Activated CD4-positive, CD25-positive, alpha-beta regulatory T cell (primary cell): ENCODE data around the gene ZNF837.
A peak's percentile ranks its signal among the peaks of the same experiment; 100 is the strongest.

ENCODE experiments used
- DNase-seq, 4 experiments: peaks; one replicate each; lab custom pipeline; 2025; lab: John Stamatoyannopoulos, UW

Gene ZNF837

DNA sequence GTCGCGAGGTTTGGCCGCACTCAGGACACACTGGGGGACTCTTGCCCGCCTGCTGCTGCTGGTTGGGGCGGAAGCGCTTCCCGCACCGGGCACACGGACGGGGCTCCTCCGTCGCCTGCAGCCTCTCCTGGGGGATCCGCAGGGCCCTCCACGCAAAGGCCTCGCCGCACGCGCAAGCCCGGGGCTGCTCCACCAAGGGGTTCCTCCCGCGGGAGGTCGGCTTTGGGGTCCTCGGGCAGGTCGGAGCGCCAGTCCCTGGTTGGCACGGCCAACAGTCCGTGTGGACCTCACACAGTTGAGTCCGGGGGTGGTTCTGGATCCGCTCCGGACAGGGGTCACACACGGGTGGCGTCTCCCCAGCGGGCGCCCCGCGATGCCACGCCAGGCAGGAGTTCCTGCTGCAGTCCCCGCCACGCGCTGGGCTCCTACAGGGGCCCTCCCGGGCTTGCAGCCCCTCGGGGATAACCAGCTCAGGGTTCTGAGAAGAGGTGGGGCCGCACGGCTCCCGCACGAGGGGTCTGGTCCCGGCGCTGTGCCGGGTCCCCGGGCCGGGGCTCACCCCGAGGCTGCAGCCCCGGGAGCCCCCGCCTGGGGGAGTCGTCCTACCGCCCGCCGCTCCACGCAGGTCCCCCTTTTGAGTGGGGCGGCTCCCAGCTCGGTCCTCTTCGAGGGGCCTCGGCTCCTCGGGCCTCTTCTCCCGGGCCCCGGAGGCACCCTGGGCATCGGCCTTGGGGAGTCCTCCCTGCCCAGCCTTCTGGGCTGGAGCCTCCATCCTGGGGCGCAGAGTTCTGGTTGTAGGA is 12.1 kb downstream of the ZNF837 start:
- DNase-seq: no peak

DNA sequence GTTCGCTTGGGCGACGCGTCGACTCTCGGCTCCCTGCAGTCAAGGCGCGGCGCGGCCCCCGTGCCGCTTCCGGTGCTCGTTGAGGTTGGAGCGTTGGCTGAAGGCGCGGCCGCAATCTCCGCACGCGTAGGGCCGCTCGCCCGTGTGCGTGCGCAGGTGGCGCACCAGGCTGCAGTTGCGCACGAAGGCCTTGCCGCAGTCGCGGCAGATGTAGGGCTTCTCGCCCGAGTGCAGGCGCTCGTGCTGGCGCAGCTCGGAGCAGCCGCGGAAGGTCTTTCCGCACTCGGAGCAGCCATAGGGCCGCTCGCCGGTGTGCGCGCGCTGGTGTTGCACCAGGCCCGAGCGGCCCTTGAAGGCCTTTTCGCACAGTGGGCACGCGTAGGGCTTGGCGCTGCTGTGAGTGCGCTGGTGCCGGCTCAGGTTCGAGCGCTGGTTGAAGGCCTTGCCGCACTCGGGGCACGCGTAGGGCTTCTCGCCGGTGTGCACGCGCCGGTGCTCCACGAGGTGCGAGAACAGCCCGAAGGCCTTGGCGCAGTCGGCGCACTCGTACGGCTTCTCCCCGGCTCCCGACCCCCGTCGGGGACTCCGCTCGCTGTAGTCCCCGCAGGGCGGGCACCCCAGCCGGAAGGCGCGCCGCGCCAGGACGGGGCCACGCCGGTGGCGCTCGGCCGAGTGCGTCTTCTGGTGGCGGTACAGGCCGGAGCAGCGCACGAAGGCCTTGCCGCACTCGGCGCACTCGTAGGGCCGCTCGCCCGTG is 13.0 kb downstream of the ZNF837 start:
- DNase-seq: no peak

- DNase-seq: no peak
Observed at GRCh38 chr19:58366585-58367430, 14.0 kb downstream of the ZNF837 start.

DNA sequence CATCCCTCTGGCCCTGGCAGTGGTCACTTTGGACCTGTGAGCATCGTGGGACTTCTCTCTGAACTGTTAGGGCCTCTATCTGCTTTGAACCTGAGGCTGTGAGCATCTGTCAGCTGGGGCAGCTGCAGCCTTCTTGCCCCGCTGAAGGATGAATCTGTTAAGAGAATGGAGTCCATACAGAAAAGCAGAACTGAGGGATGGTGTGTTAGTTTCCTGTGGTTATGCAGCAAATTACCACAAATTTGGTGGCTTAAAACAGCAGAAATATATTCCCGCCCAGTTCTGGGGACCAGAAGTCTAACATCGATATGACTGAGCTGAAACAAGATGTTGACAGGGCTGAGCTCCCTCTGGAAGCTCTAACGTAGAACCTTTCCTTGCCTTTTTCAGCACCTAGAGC is 16.7 kb downstream of the ZNF837 start:
- DNase-seq: no peak

- peak; percentile 89 to 95 (median 94) for DNase-seq
Observed at GRCh38 chr19:58362272-58362994, 18.4 kb downstream of the ZNF837 start, which contains the start of gene ZNF497. ZNF497 (minus strand) TSS chr19:58362751; CDS start chr19:58357635, 5,116 bp downstream.

DNA sequence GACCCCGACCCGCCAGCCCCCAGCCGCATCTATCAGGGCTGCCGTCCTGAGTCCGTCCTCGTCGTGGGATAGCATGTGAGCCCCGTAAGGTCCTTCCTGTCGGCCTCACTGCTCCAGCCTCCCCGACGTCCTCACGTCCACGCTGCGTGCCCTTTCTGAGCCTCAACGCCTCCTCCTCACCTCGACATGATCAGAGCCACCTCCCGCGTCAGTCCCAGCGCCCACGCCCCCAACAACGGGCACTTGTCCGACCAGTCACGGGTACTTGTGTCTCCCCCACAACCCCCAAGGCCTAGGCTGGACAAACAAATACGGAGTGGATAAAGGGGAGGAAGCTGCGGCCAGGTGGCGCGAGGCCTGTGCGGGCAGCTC is 18.9 kb downstream of the ZNF837 start:
- DNase-seq: no peak

DNA sequence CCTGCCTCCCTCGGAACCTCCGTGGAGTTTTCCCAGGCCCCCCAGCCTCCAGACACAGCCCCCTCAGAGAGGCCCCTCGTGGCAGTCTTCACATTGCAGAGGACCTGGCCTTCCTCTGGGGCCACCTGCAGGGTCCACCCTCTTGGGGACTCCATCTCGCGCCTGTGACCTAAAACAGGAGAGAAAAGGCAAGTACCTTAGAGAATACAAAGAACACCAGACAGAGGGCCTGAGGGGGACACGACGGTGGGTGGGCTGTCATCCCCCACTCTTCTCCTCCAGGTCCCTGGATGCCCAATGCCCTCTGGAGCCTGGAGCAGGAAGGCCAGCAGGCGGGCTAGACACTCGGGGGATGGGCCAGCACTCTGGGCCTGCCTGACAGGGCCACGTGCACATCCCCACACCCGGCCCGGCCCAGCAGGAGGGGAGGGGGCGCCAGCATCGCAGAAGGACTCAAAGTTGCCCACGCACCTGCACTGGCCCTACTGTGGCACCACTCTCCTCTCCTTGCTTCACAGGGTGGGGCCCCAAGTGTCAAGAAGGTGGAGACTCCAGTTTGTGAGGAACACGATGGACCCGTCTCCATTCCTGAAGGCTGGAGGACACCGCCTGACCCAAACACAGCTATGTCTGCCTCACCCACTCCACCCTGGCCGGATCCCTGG is 23.2 kb downstream of the ZNF837 start:
- DNase-seq: no peak

GRCh38 chr19:58356766-58357480 is 23.9 kb downstream of the ZNF837 start:
- DNase-seq: no peak

DNA sequence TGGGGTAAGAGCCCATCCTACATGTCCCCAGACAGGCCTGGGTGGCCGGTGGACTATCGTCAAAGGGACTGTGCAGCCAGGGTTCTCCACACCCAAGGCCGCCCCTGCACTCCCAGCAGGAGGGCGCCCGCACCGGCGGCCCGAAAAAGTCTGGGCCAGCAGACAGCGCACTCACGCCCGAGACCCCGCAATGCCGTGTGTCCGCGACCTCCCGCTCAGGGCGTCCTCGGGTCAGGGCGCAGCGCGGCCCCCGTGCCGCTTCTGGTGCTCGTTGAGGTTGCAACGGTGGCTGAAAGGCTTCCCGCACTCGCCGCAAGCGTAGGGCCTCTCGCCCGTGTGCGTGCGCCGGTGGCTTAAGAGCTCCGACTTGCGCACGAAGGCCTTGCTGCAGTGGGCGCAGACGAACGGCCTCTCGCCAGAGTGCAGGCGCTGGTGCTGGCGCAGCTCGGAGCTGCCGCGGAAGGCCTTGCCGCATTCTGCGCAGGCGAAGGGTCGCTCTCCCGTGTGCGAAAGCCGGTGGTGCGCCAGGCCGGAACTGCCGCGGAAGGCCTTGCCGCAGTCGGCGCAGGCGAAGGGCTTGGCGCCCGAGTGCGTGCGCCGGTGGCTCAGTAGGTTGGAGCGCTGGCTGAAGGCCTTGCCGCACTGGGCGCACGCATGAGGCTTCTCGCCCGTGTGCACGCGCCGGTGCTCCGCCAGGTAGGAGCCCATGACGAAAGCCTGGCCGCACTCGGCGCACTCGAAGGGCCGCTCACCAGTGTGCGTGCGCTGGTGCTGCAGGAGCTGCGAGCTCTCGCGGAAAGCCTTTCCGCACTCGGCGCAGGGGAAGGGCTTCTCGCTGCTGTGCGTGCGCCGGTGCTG is 24.7 kb downstream of the ZNF837 start:
- peak in 1 of 4 experiments; percentile 24 for DNase-seq

DNA sequence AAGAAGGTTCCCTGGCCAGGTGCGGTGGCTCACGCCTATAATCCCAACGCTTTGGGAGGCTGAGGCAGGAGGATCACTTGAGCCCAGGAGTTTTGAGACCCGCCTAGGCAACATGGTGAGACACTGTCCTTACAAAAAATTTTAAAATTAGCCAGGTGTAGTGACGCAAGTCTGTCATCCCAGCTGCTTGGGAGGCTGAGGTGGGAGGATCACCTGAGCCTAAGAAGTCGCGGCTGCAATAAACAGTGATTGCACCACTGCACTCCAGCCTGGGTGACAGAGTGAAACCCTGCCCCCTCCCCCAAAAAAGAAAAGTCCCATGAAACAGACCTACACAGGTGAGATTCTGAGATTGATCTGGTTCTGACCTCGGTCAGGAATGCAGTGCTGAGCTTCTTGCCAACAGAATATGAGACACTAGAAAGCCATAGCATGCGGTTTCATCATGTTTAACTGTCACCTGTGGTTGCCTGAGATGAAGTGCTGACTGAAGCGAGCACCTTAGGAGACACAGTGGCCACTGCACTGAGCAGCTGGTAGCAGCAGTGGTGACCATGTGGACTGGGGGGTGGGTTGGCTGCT is 25.5 kb downstream of the ZNF837 start:
- DNase-seq: no peak

DNA sequence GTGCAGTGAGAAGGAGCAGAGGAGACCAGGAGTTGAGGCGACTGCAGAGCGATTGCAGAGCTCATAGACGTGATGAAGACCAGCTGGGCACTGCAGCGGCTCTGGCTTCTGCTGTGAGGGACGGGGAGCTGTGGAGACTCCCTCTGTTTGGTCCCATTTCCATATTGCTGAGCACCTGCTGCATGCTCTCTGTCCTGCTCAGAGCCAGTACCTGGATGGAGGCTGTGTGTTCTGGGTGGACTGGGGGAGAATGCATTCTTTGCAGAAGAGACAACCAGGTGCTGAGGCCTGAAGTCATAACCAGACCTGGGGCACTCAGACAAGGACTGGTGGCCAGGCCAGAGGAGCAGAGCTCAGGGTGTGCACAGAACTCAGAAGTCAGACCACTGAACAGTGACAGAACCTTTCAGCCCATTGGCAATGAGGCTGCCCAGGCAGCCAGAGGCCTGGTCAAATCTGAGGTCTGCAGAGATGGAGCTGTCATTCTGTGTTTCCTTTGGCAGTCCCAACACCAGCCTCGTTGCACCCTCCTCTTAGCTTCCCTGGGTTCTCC is 26.3 kb downstream of the ZNF837 start:
- DNase-seq: no peak

DNA sequence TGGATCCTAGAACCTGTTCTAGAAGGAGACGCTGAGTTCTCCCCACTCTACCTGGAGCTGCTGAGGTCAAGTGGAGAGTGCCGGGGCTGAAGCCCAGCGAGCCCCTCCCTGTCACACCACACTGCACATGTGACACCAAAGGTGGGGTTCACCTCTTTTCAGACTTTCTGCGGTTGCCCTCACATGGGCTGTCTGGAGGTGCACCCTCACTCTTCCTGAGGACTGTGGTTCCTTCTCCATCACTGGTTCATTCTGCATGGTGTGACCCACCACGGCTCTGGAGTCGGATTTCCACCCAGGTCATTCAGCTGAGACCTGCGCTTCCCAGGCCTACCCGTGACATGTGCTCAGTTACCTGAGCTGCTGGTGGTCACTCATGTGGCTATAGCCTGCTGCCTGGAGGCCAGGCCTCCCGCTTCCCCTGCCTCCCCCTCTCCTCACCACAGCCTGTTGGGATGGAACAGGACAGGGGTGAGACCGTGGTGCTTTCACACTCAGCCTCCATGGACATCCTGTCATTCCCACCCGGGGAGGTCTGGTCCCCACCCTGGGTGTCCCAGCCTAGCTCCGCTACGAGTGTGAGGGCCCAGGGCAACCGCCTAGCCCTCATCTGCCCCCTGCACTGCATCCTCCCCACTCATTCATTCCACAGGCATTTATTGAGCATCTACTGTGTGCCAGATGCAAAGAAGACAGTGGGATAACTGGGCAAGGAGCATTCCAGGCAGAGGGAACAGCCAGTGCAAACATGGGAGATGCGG is 26.9 kb downstream of the ZNF837 start:
- DNase-seq: no peak

DNA sequence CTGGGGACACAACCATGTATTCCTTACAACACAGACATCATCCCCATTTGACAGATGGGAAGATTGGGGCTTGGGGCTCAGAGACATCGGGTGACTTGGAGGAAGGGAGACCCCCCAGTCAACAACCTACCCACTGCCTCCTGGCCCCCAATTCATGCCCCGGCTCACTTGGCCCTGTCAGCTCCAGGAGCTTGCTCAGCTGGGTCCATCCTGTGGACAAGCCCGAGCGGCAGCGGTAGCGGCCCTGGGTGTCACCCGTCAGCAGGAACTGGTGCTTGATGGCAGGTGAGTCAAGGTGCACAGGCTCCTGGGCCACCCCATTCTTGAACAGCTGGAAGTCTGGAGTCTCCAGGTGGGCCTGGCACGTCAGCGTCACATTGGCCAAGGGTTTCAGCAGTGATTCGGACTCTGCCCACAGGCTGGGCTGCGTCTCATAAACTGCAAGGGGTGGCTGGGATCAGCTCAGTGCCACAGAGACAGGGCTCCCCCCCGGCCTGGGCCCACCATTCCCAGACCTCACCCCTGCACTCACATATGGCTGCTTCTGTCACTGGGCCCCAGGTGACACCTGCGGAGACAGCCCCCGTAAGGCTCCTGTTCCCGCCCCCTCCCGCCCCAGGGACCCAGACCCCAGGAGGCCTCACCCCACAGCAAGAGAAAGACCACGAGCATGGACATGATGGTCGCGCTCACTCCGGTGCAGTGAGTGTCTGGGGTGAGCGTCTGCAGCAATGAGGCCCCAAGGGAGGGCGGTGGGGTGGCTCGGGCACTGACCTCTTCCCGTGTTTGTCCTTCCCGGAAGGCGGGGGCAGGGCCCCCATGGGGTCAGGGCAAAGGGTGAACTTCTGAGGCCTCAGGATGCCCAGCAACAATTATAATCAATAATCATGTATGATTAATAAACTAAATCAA is 27.8 kb downstream of the ZNF837 start, which contains the start of gene A1BG:
TSS of gene A1BG (minus strand) at position 733 of the 912 bp plus-strand sequence. CDS start at position 678, 55 bp downstream.
- DNase-seq: no peak

- DNase-seq: no peak
Observed at GRCh38 chr19:58351990-58352755, 28.7 kb downstream of the ZNF837 start.

- no peak for DNase-seq
Observed at GRCh38 chr19:58351558-58351878, 29.3 kb downstream of the ZNF837 start.

DNA sequence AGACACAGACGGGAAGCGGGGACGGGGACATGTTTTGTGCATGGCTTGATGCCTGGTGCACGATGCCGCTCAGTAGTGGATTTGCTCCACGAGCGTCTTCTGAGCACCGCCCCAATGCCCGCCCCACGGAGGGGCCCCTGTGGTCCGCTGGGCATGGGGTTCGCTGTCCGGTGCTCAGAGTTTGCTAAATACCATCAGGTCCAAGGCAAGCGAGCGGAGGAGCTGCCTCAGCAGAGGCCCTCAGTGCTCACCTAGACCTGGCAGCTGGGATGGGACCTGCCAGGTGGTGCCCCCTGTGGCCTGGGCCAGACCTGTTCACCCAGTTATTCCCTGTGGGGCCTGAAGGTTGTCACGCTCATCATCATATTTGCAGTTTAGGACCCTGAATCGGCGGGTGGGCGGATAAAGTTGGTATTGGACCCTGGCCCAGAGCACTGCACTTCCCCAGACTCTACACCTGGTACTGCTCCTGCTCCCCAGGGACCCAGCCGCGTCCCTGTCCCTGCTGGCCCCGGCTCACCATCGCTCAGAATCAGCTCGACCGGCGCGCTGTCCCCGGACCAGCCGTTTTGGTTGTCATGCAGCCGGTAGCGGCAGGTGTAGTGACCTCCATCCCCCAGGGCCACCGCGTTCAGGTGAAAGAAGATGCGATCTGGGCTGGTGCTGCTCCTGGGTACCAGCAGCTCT is 29.8 kb downstream of the ZNF837 start:
- DNase-seq: no peak
